ENCODE measurements around the gene ATG101. TPM values are rescaled to one million over a fixed set of nuclear protein-coding genes. Genes with fewer than 3 reads are reported as not detected.

ATG101 gene
- polyA plus RNA-seq, 1 experiment = 163 TPM

DNA sequence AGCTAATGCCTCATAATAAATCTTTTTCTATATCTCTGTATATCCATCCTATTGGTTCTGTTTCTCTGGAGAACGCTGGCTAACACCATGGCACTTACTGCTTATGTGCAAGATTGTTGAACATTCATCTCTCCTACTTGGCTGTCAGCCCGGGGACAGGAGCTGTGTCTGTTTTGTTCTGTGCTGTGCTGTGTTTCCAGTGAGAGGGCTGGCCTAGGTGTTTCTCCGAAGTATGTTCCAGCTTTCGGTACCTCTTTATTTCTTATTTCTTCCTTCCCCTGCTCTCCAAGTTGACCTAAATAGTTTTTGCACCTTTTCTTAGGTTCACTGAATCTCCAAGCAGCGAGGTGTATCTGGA, 37.4 kb upstream of the ATG101 start:
- no peak for DNase-seq (ENCODE audit: low read depth)
- no peaks in the 10 kb centered on the region for H3K27me3 ChIP-seq (ENCODE audit: control insufficient read depth, insufficient read depth, low read length)
- ChIA-PET CTCF (interaction anchor here (0.6 to 24.9 kb wide), 12 partner anchors 8 to 95 kb away, joined by 3 to 974 read pairs (median 4); partner anchors contain the start of genes ATG101 and SMIM41), POLR2A (interaction anchor here (1.1 to 1.2 kb wide), 2 partner anchors 19 to 49 kb away, joined by 5 to 20 read pairs; partner anchors contain the start of gene NR4A1)
- TF ChIP-seq, protein P1, sequence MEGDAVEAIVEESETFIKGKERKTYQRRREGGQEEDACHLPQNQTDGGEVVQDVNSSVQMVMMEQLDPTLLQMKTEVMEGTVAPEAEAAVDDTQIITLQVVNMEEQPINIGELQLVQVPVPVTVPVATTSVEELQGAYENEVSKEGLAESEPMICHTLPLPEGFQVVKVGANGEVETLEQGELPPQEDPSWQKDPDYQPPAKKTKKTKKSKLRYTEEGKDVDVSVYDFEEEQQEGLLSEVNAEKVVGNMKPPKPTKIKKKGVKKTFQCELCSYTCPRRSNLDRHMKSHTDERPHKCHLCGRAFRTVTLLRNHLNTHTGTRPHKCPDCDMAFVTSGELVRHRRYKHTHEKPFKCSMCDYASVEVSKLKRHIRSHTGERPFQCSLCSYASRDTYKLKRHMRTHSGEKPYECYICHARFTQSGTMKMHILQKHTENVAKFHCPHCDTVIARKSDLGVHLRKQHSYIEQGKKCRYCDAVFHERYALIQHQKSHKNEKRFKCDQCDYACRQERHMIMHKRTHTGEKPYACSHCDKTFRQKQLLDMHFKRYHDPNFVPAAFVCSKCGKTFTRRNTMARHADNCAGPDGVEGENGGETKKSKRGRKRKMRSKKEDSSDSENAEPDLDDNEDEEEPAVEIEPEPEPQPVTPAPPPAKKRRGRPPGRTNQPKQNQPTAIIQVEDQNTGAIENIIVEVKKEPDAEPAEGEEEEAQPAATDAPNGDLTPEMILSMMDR (IDR thresholded peaks at IDR 0.05; ENCODE audit: insufficient read depth, low read depth, low read length) = no peak
- no peaks in the 10 kb centered on the region for H3K36me3 ChIP-seq (ENCODE audit: control insufficient read depth, insufficient read depth, low read length)
- peak overlapping the region; percentile 25; the same call in 1 of the 2 replicates for H3K4me3 ChIP-seq (ENCODE audit: low read depth, low read length)

DNA sequence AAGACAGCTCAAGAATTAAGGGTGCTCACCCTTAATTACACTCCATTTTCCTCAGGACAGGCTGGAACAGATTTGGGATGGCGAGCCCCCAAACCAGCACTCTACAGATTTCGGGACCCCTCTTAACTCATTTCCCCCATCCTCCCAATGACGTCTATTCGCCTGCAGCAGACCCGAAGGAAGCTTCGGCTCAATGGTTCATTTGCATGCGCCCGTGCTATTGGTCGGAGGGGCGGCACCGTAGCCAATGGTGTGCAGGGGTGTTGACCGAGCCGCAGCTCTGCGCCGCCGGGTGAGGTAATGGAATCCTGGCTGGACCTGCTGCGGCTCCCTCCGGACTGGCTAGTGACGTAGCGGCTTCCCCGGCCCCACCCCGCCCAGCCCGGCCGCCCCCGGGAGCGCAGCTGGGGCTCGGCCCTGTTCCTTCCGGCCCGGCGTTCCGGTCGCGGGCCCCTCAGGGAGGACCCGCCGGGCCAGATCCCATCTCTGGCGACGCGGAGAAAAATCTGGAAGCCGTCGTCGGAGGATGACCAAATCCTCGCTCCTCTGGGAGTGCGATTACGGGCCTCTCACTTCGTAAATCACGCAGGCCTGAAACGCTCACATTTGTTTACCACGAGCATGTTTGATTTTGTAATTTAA, 36.9 kb upstream of the ATG101 start:
- no peaks in the 10 kb centered on the region for H3K36me3 ChIP-seq (ENCODE audit: control insufficient read depth, insufficient read depth, low read length)
- H3K4me3 ChIP-seq (ENCODE audit: low read depth, low read length) = peak overlapping the region; percentile 31
- ChIA-PET CTCF (interaction anchor here (0.7 to 24.9 kb wide), 12 partner anchors 8 to 95 kb away, joined by 3 to 974 read pairs (median 4); partner anchors contain the start of genes ATG101 and SMIM41), POLR2A (interaction anchor here (0.5 to 1.2 kb wide), 3 partner anchors 13 to 49 kb away, joined by 3 to 20 read pairs (median 5); partner anchors contain the start of gene NR4A1)
- TF ChIP-seq, protein P1 (IDR thresholded peaks at IDR 0.05; ENCODE audit: insufficient read depth, low read depth, low read length) = no peak
- DNase-seq (ENCODE audit: low read depth) = peak; percentile 86
- H3K27me3 ChIP-seq (ENCODE audit: control insufficient read depth, insufficient read depth, low read length) = no peaks in the 10 kb centered on the region

DNA sequence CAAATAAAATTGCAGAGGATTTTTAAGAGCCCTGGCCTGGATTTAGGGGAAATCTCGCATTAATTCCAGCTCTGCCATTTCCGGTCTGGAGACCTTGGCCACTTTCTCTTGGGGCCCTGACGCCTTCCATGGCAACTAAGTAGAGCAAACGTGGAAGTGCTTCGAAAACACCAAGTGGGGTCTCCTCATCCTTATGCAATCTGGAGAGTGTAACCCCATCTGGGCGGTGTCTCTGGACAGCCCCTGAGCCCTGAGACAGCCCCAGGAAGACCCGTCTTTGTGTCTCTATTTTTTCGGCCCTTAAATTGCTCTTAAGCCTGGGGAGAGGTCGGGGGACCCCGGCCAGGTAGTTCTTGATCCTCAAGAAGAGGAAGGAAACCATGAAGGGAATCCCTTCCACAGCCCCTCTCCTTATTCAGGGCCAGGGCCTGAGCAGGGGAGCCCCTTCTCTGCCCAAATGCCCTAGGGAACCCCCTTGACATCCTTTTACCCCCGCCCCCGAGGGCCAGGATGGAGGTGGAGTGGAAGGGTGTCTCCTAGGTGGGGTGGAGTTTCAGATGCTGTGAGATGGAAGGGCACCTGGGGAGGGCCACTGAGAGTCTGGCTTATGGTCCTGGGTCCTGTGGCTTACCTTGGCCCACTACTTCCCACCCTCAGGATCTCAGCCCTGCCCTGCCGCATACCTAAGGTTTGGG, 36.2 kb upstream of the ATG101 start:
- no peaks in the 10 kb centered on the region for H3K27me3 ChIP-seq (ENCODE audit: control insufficient read depth, insufficient read depth, low read length)
- H3K4me3 ChIP-seq (ENCODE audit: low read depth, low read length) = peak overlapping the region; percentile 31
- no peaks in the 10 kb centered on the region for H3K36me3 ChIP-seq (ENCODE audit: control insufficient read depth, insufficient read depth, low read length)
- ChIA-PET CTCF (interaction anchor here (1.0 to 24.9 kb wide), 9 partner anchors 7 to 94 kb away, joined by 3 to 974 read pairs (median 7); partner anchors contain the start of genes ATG101 and SMIM41), POLR2A (interaction anchor here (0.5 to 1.2 kb wide), 3 partner anchors 12 to 48 kb away, joined by 3 to 20 read pairs (median 5); partner anchors contain the start of gene NR4A1)
- DNase-seq (ENCODE audit: low read depth) = no peak
- TF ChIP-seq, protein P1 (IDR thresholded peaks at IDR 0.05; ENCODE audit: insufficient read depth, low read depth, low read length) = no peak

DNA sequence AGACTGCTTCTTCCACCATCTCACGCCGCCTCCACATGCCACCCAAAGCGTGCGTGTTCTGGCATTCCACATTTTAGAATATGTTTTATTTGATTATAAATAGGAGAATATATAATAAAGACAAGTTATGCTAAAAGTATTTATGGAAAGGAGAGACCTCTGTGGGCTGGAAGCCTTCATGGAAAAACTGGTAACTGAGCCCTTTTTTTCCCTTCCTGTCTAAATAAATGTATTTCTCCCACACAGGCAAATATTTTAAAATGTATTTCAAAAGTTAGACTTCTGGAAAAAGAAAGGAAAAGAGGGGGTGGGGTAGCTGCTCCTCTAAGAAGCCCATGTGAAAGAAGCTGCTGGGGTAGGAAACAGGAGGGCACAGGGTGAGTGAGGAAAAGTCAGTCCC, 34.6 kb upstream of the ATG101 start:
- Histone ChIP-seq H3K27me3 (ENCODE audit: control insufficient read depth, insufficient read depth, low read length) (no peaks in the 10 kb centered on the region), H3K4me3 (ENCODE audit: low read depth, low read length) (no peak overlapping the region), H3K36me3 (ENCODE audit: control insufficient read depth, insufficient read depth, low read length) (no peaks in the 10 kb centered on the region)
- DNase-seq (ENCODE audit: low read depth) = no peak
- CTCF ChIA-PET = interaction anchor here (12.4 to 24.9 kb wide), 2 partner anchors 12 to 47 kb away, joined by 114 to 974 read pairs; partner anchors contain the start of genes ATG101 and SMIM41
- POLR2A ChIA-PET = no interaction called here
- TF ChIP-seq, protein P1 (IDR thresholded peaks at IDR 0.05; ENCODE audit: insufficient read depth, low read depth, low read length) = no peak

DNA sequence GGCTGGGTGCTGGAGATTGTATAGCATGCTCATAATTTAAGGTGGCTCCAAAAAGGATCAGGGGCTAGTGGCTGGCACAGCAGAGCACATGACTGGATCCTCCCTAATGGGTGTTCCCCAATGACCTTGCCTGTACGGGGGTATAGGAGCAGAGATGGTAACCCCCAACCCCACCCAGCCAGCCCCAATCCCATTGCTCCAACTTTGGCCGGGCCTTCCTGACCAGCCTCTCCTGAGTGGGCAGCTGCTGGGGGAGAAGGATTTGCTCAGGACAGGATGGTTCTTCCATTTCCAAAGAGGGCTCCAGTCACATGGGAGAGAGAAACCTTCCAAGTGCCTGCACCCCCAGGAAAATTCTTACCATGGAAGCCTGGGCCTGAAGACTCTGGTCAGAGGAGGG, 33.9 kb upstream of the ATG101 start:
- Histone ChIP-seq H3K36me3 (ENCODE audit: control insufficient read depth, insufficient read depth, low read length) (no peaks in the 10 kb centered on the region), H3K27me3 (ENCODE audit: control insufficient read depth, insufficient read depth, low read length) (no peaks in the 10 kb centered on the region), H3K4me3 (ENCODE audit: low read depth, low read length) (no peak overlapping the region)
- POLR2A ChIA-PET = no interaction called here
- no peak for DNase-seq (ENCODE audit: low read depth)
- CTCF ChIA-PET = interaction anchor here (2.4 to 24.9 kb wide), 3 partner anchors 13 to 46 kb away, joined by 9 to 974 read pairs (median 114); partner anchors contain the start of genes ATG101 and SMIM41
- TF ChIP-seq, protein P1 (IDR thresholded peaks at IDR 0.05; ENCODE audit: insufficient read depth, low read depth, low read length) = no peak

All from BJ (cell line).